HG02870 (cell line): Measurements from ENCODE around the gene STAB2.
A peak's percentile ranks its signal among the peaks of the same experiment; 100 is the strongest.

ENCODE experiments used
- ATAC-seq: cut with Tn5 transposase; IDR thresholded peaks from one replicate; pipeline ENCODE4 v1.9.1; 2021; ENCODE audit warnings: mild to moderate bottlenecking, moderate library complexity; ENCODE audit not compliant: unreplicated experiment

Gene STAB2

GRCh38 chr12:103586791-103587370 is at the start of gene STAB2:
Gene STAB2, plus strand, starts transcription at chr12:103587273. Its CDS starts 204 bp downstream, at chr12:103587477.
- ATAC-seq, result no peak

DNA sequence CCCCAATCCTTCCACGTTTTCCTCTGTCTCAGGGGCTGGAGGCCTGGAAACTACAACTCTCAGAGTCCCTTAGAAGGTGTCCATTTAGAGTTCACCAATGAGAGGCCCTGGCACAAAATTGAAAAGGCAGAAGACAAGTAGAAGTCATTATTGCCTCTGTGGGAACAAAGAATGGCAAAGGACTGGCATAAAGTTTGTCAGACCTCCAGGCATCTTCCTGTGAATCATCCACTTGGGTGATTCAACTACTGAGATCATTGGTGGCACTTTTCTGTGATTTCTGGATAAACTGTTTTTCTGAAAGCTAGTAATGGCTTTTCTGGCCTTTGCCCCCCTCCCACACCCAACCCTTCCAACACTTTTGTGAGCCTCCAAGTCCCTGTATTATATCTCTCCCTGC is 48.7 kb upstream of the STAB2 start:
- ATAC-seq, result no peak

DNA sequence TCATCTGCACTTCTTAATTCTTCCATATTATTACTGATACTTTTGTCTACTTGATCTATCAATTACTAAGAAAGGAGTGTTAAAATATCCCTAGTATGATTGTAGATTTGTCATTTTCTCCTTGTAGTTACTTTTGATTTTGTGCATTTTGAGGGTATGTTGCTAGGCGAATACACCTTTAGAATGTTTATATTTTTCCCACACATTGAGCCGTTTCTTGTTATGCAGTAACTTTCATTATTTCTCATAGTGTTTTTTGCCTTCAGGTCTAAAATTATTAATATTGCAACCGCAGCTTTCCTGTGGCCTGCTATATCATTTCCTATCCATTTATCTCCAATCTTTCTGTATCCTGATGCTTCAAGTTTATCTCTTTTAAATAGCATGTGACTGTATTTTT is 46.8 kb upstream of the STAB2 start:
- ATAC-seq, result no peak

DNA sequence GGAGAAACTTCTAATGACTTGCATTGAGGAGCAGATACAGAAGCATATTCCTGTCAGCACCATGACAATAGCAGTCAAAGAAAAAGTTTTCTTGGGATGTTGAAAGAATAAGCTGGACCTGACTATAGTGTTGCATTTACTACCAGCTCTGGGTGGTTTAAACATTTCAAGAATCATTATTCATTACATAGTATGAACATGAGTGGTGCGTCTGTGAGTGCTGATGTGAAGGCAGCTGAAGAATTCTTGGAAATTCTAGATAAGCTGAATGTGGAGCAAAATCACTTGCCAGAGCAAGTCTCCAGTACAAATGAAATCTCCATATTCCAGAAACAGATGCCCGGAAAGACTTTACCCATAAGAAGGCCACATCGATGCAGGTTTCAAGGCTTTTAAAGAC is 45.0 kb upstream of the STAB2 start:
- ATAC-seq, result no peak

DNA sequence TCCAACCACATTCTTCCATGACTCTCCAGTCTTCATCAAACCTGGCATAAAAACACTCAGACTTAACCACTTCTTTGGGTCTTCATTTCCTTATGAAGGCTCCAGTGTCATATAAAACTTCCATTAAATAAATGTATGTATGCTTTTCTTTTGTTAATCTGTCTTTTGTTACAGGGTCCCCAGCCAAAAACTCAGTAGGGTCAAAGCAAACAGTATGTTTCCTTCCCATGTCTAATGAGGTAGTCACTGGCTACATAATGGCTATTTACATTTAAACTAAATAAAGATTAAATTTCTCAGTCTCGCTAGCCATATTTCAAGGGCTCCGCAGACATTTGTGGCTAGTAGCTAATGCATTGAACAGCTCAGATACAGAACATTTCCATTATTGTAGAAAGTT is 40.1 kb upstream of the STAB2 start:
- ATAC-seq, result no peak

GRCh38 chr12:103547376-103547775 is 39.7 kb upstream of the STAB2 start:
- no peak for ATAC-seq

GRCh38 chr12:103547929-103548328 is 39.1 kb upstream of the STAB2 start:
- no peak for ATAC-seq

- peak; percentile 91 for ATAC-seq
Measured at GRCh38 chr12:103548622-103549601, 38.2 kb upstream of the STAB2 start.

- ATAC-seq, result no peak
Measured at GRCh38 chr12:103556890-103557627, 30.0 kb upstream of the STAB2 start.

DNA sequence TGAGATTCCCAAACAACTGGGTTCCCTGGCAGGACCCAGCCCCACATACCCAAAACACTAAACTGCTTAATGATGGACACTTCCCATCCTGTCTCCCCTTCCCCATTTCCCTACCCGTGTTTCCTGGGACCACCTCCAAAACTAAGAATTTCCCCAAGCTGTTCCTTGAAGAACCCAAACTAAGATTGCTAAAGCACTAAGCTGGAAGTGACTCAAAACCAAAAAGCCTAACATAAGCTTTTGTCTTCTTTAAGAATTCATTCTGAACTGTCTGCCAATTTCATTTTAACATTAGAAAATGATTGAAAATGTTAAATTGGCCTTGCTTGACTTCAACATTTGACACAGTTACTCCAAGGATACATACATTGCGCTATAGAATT is 29.5 kb upstream of the STAB2 start:
- no peak for ATAC-seq

DNA sequence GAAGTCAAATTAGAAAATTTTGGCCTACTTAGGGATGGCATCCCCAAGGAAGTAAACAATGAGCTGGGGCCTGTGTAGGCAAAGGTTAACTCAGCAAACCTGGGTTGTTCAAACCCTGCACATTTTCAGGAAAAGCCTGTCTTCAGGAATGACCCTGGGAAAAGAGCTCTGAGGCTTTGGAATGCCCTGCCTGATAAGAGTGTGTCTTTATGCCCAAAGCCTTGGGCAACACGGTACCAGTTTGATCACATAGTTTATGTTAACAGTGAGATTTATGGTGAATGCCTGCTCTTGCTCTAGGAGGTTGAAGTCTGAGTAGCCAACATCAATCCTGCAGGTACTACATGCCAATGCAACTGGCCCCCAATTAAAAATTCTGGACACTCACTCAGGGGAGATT is 28.2 kb upstream of the STAB2 start:
- no peak for ATAC-seq

DNA sequence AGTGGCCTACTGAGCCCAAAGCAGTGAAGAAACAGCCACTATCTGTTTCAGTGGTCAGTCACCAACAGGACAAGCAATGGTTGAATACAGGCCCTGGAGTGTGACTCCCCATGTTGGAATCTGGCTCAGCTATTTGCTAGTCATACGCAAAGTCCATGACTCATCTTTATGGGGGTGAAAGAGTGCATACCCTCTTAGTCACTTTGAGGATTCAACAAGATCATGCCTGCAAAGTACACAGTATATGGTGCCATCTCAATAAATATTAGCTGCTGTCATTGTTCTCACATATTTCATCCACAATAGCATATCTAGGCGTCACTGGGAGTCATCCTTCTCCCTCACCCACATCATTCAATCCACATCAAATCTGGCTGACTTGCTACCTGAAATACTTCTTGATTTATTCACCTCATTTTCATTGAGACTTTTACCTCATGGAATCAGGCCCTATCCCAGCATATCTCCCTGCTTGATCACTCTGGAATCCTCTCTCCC is 26.4 kb upstream of the STAB2 start:
- ATAC-seq, result no peak

DNA sequence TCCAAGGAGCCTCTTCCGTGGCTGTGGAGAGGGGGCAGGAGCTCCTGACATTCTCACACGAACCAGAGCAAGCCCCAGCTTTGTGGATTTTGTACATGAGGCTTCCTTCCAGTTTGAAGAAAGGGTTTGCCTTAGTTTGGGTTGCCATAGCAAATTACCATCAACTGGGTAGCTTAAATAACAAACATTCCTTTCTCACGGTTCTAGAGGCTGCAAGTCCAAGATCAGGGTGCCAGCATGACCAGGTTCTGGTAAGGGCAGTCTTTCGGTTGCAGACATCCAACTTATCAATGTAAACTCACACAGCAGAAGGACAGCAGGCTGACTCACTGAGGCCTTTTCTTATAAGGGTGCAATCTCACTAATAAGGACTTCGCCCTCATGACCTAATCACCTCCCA is 25.9 kb upstream of the STAB2 start:
- ATAC-seq, result no peak

DNA sequence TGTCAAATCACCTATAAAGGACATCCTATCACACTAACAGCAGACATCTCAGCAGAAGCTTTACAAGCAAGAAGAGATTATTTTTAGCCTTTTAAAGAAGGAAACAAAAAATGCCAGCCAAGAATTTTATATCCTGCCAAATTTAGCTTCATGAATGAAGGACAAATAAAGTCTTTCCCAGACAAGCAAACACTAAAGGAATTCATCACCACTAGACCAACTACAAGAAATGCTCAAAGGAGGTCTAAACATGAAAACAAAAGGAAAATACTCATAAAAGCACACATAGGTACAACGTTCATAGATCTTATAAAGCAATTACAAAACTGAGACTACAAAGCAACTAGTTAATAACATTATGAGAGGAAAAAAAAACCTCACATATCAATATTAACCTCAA is 20.7 kb upstream of the STAB2 start:
- ATAC-seq, result no peak

- ATAC-seq, result no peak
Measured at GRCh38 chr12:103569278-103569677, 17.8 kb upstream of the STAB2 start.

- no peak for ATAC-seq
Measured at GRCh38 chr12:103571286-103571685, 15.8 kb upstream of the STAB2 start.

GRCh38 chr12:103572312-103573045 is 14.6 kb upstream of the STAB2 start:
- no peak for ATAC-seq

- ATAC-seq, result no peak
Measured at GRCh38 chr12:103573185-103573584, 13.9 kb upstream of the STAB2 start.

GRCh38 chr12:103578926-103579325 is 8.1 kb upstream of the STAB2 start:
- no peak for ATAC-seq

- no peak for ATAC-seq
Measured at GRCh38 chr12:103580026-103580425, 7.0 kb upstream of the STAB2 start.

DNA sequence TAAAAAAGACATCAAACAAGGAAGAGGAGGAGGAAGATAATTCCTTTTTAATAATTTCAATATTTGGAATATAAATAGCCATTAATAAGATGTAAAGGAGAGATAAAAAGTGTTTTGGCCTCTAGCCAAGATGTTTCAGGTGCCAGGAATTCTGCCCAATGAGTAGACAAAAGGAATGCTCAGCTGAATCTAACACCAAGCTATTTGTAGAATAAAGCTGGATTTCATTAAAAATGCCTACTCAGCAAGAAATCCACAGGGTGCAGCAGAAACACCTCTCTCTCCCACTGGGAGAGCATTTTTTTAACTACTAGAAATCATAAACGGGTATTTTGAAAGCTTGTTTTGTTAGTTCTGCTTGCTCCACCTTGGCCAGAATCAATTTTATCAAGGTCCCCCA is 4.1 kb upstream of the STAB2 start:
- ATAC-seq, result no peak
